Activated T-helper 2 cell treated with anti-CD3 and anti-CD28 coated beads, Interferon-gamma antibody, Interleukin-2, Interleukin-4, amounts not matched to agents 10 μg/mL and 5 μg/mL and 100 μg/mL, durations not matched to agents 14 hours and 24 hours and 36 hours (primary cell): ENCODE results near the gene ARMC9. TPM values are rescaled to one million over a fixed set of nuclear protein-coding genes. Genes with fewer than 3 reads are reported as not detected.
"Not testable (repeated sequence)": the region's sequence is repeated elsewhere in the genome, so short reads cannot be mapped to it uniquely, and the experiment has no call there.

Experiments
- DNase-seq: peaks from one replicate; pipeline ENCODE4 v3.0.0; 2021; ENCODE audit warnings: low spot score
- H3K27ac Mint-ChIP-seq: one replicate; pipeline ENCODE4 v1.8.0; 2021; ENCODE audit warnings: mixed read lengths
- H3K27me3 Mint-ChIP-seq: one replicate; pipeline ENCODE4 v1.8.0; 2021; ENCODE audit warnings: low read depth, mixed read lengths
- H3K36me3 Mint-ChIP-seq: one replicate; pipeline ENCODE4 v1.8.0; 2021; ENCODE audit warnings: low read depth, mixed read lengths
- H3K4me1 Mint-ChIP-seq: one replicate; pipeline ENCODE4 v1.8.0; 2021; ENCODE audit warnings: low read depth, mixed read lengths
- H3K4me3 Mint-ChIP-seq: one replicate; pipeline ENCODE4 v1.8.0; 2021; ENCODE audit warnings: low read depth, mild to moderate bottlenecking, moderate library complexity, mixed read lengths
- H3K9me3 Mint-ChIP-seq: one replicate; pipeline ENCODE4 v1.8.0; 2021; ENCODE audit warnings: mixed read lengths
- intact Hi-C: fragments of 100-400 bp; cut with micrococcal nuclease; formaldehyde crosslinking; loops from one replicate; pipeline ENCODE4 v1.15.1; 2023
- total RNA-seq: library from RNA; stranded (reverse); gene quantifications from 2 replicates; pipeline ENCODE4 v1.2.3, GENCODE V29; 2022

Gene ARMC9
- total RNA-seq, 1 donor from 2014 or later, result 3.3 TPM

DNA sequence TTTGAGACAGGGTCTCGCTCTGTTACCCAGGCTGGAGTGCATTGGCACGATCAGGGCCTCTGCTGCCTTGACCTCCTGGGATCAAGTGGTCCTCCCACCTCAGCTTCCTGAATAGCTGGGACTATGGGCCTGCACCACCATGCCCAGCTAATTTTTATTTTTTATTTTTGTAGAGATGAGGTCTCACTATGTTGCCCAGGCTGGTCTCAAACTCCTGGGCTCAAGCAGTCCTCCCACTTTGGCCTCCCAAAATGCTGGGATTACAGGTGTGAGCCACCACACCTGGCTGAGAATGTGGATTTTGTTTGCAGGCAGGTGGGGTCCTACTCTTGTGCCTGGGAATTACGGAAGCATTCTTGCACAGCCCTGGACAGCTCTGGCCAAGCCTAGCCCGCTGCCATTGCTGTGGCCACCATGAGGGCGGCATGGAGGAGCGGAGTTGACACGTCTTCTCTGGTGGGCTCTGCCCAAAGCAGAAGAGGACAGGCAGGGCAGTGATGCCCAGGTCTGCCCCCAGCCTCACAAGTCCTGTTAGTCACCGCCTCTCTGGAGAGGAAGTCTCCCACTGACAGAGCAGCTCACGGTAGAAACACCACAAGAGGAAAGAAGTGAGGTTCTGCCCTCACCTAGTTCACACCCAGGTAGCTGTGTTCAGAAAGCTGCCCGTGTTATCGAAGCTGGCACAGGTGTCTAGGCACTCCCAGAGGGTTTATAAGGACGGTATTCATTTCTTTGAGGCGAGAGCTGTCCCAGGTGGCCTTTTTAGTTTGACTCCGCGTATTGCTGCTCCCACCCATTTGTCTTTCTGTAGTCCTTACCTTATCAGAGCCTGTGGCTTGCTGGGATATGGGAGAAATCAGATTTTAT is 46.2 kb downstream of the ARMC9 start:
- DNase-seq, result no peak
- H3K36me3 Mint-ChIP-seq, result no peaks in the 10 kb centered on the region
- no peaks in the 10 kb centered on the region for H3K4me1 Mint-ChIP-seq
- H3K4me3 Mint-ChIP-seq, result no peak overlapping the region
- H3K9me3 Mint-ChIP-seq, result no peaks in the 10 kb centered on the region
- no peak overlapping the region for H3K27ac Mint-ChIP-seq
- intact Hi-C loops, result no loop called here
- H3K27me3 Mint-ChIP-seq, result peaks cover 3% of the 10 kb centered on the region

DNA sequence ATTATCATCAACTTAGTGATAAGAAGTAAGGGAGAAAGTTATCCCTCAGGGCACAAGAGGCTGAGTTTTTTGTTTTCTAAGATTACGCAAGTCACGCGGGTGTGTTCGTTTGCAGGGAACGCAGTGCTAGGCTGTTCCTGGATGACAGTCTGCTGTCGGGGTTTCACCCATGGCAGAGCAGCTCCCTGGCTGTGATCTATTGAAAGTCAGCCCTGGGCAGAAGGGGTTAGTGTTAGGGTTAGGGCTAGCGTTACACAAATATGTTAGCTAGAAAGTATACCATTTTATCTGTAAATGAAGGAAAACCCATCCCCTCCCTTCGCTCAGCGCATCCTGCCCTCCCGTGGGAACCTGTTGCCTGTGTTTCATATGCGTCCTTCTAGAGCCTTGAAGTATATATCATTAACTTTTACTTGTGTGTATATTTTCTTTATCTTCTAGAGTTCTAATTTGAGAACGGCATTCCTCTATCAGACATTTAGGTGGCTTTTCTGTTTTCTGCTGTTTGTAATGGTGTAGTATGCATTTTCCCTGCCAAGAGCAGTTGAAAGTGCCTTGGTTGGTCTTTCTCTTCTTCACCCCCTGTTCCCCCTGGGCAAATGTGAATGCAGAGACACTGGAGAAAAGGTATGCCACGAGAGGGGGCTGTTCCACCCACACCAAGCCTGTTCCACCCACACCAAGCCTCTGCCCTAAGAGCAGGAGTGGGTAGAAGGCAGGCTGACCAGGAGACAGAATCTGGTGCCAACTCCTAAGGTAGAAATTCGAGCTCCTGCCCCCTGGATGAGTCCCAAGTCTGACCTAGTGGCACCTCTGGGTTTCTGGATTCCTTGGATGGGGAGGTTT is 47.0 kb downstream of the ARMC9 start:
- H3K27ac Mint-ChIP-seq, result no peak overlapping the region
- no peak for DNase-seq
- intact Hi-C loops, result no loop called here
- no peaks in the 10 kb centered on the region for H3K36me3 Mint-ChIP-seq
- H3K9me3 Mint-ChIP-seq, result no peaks in the 10 kb centered on the region
- peaks cover 5% of the 10 kb centered on the region for H3K27me3 Mint-ChIP-seq
- no peak overlapping the region for H3K4me3 Mint-ChIP-seq
- H3K4me1 Mint-ChIP-seq, result no peaks in the 10 kb centered on the region

DNA sequence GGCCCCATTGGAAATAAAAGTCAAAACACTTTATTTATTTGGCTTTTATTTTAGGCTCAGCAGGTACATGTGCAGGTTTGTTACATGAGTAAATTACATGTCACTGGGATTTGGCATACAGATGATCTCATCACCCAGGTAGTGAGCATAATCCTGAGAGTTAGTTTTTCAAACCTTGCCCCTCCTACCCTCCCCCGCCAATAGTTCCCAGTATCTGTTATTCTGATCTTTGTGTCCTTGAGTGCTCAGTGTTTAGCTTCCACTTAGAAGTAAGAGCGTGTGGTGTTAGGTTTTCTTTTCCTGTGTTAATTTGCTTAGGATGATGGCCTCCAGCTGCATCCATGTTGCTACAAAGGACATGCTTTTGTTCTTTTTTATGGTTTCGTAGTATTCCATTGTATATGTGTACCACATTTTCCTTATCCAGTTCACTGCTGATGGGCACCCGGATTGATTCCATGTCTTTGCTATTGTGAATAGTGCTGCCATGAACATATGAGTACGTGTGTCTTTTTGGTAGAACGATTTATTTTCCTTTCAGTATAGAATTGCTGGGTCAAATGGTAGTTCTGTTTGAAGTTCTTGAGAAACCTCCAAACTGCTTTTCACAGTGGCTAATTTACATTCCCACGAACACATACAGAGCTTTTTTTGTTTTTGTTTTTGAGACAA is 47.9 kb downstream of the ARMC9 start:
- intact Hi-C loops, result no loop called here
- Mint-ChIP-seq H3K9me3 (no peaks in the 10 kb centered on the region), H3K4me1 (no peaks in the 10 kb centered on the region), H3K27me3 (peaks cover 8% of the 10 kb centered on the region), H3K27ac (no peak overlapping the region), H3K36me3 (no peaks in the 10 kb centered on the region), H3K4me3 (no peak overlapping the region)
- no peak for DNase-seq

DNA sequence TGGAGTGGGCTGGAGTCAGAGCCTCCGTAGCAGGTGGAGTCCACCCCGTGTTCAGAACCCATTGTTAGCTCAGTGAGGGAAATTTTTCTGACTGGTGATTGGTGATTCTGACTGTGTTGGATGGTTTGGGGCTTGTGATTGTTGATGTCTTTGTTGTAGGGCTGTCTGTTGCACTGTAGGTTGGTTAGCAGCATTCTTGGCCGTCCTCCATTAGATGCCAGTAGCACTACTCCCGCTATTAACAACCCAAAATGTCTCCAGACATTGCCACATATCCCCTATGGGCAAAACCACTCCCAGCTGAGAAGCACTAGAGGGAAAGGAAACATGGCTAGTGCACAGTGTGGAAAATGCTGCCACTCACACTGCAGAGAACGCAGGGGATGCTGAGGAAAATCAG is 51.7 kb downstream of the ARMC9 start:
- Mint-ChIP-seq H3K27me3 (peaks cover 15% of the 10 kb centered on the region), H3K27ac (no peak overlapping the region), H3K9me3 (no peaks in the 10 kb centered on the region), H3K36me3 (no peaks in the 10 kb centered on the region), H3K4me3 (no peak overlapping the region), H3K4me1 (no peaks in the 10 kb centered on the region)
- DNase-seq, result no peak
- intact Hi-C loops, result no loop called here

DNA sequence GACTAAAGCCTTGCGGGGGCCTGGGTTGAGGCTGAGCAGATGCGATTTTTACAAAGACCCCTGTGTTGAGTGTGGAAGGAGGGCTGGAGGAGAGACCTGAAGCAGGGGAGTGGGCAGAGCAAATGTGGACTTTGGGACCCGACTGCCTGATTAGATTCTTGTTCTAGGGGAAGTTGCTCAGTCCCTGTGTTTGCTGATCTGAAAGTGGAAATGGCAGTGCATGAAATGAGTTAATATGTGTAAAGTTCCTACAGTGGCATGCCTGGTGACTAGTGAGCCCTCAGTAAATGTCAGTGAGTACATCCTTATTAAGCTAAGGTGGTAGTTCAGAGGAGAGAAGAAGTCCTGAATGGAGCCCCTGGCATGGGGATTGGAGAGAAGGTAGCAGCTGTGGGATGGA is 52.3 kb downstream of the ARMC9 start:
- Mint-ChIP-seq H3K4me3 (no peak overlapping the region), H3K9me3 (no peaks in the 10 kb centered on the region), H3K27me3 (peaks cover 15% of the 10 kb centered on the region), H3K4me1 (no peaks in the 10 kb centered on the region), H3K36me3 (no peaks in the 10 kb centered on the region), H3K27ac (no peak overlapping the region)
- DNase-seq, result no peak
- intact Hi-C loops, result no loop called here

DNA sequence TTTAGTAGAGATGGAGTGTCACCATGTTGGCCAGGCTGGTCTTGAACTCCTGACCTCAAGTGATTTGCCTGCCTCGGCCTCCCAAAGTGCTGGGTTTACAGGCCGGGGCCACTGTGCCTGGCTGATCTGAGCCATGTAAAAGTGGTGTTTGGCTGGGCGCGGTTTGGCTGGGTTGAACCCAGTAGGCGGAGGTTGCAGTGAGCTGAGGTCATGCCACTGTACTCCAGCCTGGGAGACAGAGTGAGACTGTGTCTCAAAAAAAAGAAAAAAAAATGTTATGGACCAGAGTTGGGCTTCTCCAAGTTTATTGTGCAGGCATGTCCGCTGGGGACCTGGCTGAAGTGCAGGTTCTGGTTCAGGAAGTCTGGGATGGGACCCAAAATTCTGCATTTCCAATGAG is 54.9 kb downstream of the ARMC9 start:
- H3K27ac Mint-ChIP-seq, H3K9me3 Mint-ChIP-seq, H3K36me3 Mint-ChIP-seq, DNase-seq, H3K4me1 Mint-ChIP-seq, intact Hi-C loops, H3K4me3 Mint-ChIP-seq: not testable (repeated sequence)
- peaks cover 17% of the 10 kb centered on the region for H3K27me3 Mint-ChIP-seq

DNA sequence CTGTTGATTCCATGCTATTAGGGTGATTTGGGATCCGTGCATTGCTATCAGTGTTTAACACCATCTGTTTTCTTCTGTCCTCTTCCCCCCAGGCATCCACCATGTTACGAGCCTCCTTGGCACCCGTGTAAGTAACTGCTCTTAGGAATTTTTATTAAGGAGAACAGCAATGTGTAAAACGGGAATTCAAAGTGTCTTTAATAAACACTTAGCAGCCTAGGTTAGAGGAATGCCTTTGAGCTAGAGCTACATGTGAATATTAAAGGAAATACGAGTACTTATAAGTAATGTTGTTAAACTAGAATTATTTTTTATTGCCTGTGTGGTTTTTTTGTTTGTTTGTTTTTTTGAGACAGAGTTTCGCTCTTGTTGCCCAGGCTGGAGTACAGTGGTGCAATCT is 58.1 kb downstream of the ARMC9 start:
- DNase-seq, result no peak
- H3K4me3 Mint-ChIP-seq, result no peak overlapping the region
- H3K27ac Mint-ChIP-seq, result no peak overlapping the region
- intact Hi-C loops, result no loop called here
- H3K9me3 Mint-ChIP-seq, result no peaks in the 10 kb centered on the region
- peaks cover 3% of the 10 kb centered on the region for H3K4me1 Mint-ChIP-seq
- peaks cover 17% of the 10 kb centered on the region for H3K27me3 Mint-ChIP-seq
- no peaks in the 10 kb centered on the region for H3K36me3 Mint-ChIP-seq

DNA sequence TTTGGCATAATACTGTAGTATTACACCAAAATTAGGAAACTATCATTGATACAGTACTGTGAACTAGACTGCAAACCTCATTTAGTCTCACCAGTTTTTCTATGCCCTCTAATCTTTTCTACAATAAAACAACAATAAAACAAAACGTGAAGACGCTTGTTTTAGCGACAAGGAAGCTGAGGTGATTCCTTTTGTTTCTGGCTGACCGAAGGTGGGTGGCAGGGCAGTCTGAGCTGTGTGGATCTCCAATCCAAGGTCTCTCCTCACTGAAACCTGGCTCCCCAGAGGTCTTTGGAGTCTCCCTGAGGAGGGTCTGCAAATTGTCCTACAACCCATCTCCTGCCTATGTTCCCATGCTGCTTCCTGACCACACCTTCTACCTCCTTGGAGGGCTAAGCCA is 59.3 kb downstream of the ARMC9 start:
- Mint-ChIP-seq H3K36me3 (no peaks in the 10 kb centered on the region), H3K27me3 (peaks cover 17% of the 10 kb centered on the region), H3K4me1 (peaks cover 3% of the 10 kb centered on the region), H3K4me3 (no peak overlapping the region), H3K27ac (no peak overlapping the region), H3K9me3 (no peaks in the 10 kb centered on the region)
- no peak for DNase-seq
- intact Hi-C loops, result no loop called here

DNA sequence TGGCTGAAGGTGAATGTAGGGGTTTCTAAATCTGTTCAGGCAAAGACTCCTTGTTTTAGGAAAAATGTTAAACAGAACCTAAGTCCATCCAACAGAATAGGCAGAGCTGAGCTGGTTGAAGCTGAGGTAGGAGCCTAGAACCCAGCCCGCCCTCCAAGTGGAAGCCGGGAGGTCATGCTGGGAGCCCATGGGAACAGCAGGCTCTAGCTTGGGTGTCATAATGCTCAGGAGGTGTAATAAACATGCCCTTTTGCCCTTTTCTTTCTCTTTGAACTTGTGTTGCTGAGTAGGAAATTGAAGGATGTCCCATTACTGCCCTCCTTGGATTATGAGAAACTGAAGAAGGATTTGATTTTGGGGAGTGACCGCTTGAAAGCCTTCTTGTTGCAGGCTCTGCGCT is 60.3 kb downstream of the ARMC9 start:
- Mint-ChIP-seq H3K4me3 (no peak overlapping the region), H3K27ac (no peak overlapping the region), H3K9me3 (no peaks in the 10 kb centered on the region), H3K27me3 (peaks cover 17% of the 10 kb centered on the region), H3K4me1 (peaks cover 3% of the 10 kb centered on the region), H3K36me3 (no peaks in the 10 kb centered on the region)
- DNase-seq, result no peak
- intact Hi-C loops, result no loop called here

DNA sequence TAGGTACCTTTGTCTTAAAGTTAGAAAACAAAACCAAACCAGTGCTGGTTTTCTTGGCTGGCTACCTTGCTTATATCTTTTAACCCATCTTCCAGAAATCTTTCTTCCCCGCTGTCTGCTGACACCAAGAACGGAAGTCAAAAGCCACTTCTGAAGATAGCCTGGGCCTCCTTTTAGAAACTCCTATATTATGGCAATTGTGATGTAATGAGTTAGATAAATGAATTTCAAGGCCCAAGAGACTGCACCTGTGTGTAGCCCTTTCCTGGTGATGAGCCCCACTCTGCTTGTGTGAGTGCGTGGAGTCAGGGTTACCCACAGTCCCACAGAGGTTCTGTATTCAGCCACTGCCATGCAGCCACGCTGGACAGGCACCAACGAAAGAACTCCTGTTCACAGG is 60.7 kb downstream of the ARMC9 start:
- peaks cover 3% of the 10 kb centered on the region for H3K4me1 Mint-ChIP-seq
- H3K36me3 Mint-ChIP-seq, result no peaks in the 10 kb centered on the region
- no peak overlapping the region for H3K4me3 Mint-ChIP-seq
- no peaks in the 10 kb centered on the region for H3K9me3 Mint-ChIP-seq
- intact Hi-C loops, result no loop called here
- H3K27ac Mint-ChIP-seq, result no peak overlapping the region
- peaks cover 13% of the 10 kb centered on the region for H3K27me3 Mint-ChIP-seq
- no peak for DNase-seq

DNA sequence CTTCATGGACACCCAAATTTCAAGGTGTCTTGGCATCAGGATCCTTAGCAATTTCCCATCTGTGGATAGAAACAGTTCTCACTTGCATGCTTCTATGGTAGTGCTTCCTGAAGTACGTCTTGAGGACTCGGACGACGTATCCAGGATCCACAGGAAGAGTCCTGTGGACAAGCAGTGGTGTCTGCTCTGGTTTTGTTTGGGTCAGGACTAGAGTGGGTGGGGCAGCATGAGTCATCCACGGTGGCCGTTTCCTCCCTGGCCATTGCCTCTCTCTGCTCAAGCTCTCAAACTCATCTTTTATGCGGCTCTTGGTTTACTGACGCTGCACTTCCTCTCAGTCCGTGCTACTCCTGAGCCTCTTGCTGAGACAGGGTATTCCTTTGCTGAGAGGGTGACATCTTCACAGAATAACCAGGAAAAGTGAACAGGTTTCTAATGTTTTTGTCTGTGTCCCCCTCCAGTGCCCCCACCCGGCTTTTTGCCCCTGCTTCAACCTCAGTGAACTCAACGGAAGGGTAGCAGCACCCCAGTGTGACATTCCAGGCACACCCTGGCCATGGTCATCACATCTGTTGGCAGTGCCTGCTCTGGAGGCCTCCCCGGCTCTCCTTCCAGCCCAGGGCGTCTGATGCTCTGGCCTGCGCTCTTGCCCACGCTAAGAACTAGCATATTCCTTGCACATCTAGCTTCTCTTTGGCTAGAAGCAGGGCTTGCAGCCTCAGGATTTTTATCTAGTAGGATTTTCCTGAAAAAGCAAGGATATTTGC is 62.2 kb downstream of the ARMC9 start:
- H3K4me1 Mint-ChIP-seq, result peaks cover 3% of the 10 kb centered on the region
- no peaks in the 10 kb centered on the region for H3K9me3 Mint-ChIP-seq
- H3K36me3 Mint-ChIP-seq, result no peaks in the 10 kb centered on the region
- peaks cover 12% of the 10 kb centered on the region for H3K27me3 Mint-ChIP-seq
- H3K27ac Mint-ChIP-seq, result no peak overlapping the region
- intact Hi-C loops, result no loop called here
- no peak overlapping the region for H3K4me3 Mint-ChIP-seq
- no peak for DNase-seq

DNA sequence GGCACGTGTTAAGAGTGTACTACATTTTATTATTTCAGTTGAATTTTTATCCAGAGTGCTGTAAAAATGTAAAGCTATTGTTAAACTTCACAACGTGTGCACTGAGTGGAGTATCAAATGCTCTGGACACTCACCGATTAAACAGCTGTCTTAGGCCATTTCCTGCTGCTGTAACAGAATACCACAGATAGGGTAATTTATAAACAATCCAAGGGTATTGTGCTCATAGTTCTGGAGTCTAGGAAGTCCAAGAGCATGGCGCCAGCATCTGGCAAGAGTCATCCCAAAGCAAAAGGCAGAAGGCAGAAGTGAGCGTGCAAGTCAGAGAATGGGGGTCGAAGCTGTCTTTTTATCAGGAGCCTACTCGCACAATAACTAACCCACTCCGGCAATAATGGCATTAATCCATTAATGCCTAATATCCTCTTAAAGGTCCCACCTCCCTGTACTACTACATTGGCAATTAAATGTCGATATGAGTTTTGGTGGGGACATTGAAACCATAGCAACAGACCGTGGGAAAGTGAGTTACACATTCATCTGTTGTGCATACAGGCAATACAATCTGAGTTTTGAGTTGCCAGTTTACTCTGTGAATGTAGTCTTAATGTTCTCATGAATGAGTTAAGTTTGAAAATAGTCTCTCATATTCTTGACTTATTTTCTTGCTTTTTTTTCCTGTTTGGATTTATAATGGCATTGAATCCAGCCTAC is 64.8 kb downstream of the ARMC9 start:
- no peak for DNase-seq
- peaks cover 3% of the 10 kb centered on the region for H3K4me1 Mint-ChIP-seq
- intact Hi-C loops, result no loop called here
- no peak overlapping the region for H3K27ac Mint-ChIP-seq
- no peaks in the 10 kb centered on the region for H3K36me3 Mint-ChIP-seq
- H3K27me3 Mint-ChIP-seq, result peaks cover 10% of the 10 kb centered on the region
- no peak overlapping the region for H3K4me3 Mint-ChIP-seq
- no peaks in the 10 kb centered on the region for H3K9me3 Mint-ChIP-seq
